ENCODE data around the gene PRPH2.
"Not testable (repeated sequence)": the region's sequence is repeated elsewhere in the genome, so short reads cannot be mapped to it uniquely, and the experiment has no call there.

PRPH2 gene

DNA sequence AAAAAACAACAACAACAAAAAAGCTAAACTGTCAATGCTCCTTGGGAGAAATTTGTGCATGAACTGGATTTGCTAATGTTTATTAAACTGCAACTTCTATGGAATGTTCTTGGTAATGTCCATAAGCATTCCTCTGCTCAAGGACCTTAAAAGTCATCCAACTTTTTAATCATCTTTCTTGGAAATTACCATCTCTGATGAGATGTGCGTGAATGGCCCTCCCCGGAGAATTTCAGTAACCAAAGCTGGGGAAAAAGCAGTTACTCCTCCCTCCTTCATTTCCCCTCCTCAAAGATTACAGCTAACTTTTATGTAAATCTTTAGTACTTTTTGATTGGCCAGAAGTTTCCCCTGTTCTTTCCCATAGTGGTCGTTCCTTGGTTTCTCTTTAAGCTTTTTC lies 18.3 kb upstream of the PRPH2 start:
- DNase-seq, result no peak

GRCh38 chr6:42735976-42736375 lies 13.6 kb upstream of the PRPH2 start:
- no peak for DNase-seq

DNA sequence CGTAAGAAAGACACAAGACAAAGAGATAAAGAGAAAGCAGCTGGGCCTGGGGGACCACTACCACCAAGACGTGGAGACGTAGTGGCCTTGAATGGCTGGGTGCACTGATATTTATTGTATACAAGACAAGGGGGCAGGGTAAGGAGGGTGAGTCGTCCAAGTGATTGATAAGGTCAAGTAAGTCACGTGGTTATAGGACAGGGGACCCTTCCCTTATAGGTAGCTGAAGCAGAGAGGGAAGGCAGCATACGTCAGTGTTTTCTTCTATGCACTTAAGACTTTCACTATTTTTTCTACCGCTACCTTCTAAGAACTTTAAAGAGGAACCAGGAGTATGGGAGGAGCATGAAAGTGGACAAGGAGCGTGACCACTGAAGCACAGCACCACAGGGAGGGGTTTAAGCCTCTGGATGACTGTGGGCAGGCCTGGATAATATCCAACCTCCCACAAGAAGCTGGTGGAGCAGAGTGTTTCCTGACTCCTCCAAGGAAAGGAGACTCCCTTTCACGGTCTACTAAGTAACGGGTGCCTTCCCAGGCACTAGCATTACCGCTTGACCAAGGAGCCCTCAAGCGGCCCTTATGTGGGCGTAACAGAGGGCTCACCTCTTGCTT lies 11.6 kb upstream of the PRPH2 start:
- not testable (repeated sequence) for DNase-seq

GRCh38 chr6:42729731-42730130 lies 7.3 kb upstream of the PRPH2 start:
- no peak for DNase-seq

DNA sequence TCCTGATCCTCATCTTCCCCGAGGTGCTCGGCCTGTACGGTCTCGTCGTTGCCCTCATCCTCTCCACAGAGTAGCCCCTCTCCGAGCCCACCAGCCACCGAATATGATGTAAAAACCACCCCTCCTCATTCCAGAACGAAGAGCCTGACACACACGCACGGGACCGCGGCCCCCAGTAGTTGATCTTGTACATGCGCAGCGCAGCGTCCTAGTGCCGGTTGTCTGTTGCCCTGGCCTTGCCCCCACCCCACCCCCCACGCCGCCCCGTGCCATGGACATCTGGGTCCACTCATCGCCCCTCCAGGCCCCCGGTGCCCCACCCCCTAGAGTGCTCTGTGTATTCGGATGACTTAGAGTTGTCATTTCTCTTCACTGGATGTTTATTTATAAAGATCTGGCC lies 5.2 kb upstream of the PRPH2 start:
- DNase-seq, result no peak

DNA sequence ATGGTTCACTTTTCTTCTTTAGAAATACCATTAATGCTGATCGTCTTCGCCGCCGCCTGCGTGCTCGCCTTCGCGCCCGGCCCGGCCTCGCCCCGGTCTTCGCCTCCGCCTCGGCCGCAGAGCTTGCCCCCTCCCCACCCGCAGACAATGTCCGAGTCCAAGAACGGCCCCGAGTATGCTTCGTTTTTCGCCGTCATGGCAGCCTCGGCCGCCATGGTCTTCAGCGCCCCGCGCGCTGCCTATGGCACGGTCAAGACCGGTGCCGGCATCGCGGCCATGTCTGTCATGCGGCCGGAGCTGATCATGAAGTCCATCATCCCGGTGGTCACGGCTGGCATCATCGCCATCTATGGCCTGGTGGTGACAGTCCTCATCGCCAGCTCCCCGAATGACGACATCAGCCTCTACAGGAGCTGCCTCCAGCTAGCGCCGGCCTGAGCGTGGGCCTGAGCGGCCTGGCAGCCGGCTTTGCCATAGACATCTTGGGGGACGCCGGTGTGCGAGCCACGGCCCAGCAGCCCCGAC lies 4.8 kb upstream of the PRPH2 start:
- no peak for DNase-seq

- DNase-seq, result peak; percentile 90
Observed at GRCh38 chr6:42726485-42727086, 4.2 kb upstream of the PRPH2 start.

DNA sequence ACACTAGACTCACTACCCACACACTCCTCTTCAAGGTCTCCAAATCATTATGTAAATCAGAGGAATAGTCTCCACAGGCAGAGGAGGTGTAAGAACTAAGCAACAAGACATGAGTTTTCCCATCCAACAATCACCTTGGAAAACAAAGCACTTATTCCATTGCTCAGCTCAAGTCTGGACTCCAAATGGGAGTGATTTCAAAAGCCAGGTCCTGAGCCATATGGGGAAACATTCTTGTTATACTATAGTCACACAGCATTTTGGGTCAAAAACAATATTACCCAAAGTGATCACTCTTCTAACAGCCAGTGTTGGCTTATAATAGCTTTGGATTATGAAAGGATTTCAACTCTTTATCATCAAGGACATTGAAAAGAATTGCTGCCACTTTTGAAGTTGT lies 3.6 kb upstream of the PRPH2 start:
- DNase-seq, result no peak

GRCh38 chr6:42724825-42725224 lies 2.4 kb upstream of the PRPH2 start:
- no peak for DNase-seq

- DNase-seq, result peak; percentile 20
Observed at GRCh38 chr6:42720739-42721138, 1.7 kb downstream of the PRPH2 start.

GRCh38 chr6:42715871-42716270 lies 6.5 kb downstream of the PRPH2 start:
- no peak for DNase-seq

DNA sequence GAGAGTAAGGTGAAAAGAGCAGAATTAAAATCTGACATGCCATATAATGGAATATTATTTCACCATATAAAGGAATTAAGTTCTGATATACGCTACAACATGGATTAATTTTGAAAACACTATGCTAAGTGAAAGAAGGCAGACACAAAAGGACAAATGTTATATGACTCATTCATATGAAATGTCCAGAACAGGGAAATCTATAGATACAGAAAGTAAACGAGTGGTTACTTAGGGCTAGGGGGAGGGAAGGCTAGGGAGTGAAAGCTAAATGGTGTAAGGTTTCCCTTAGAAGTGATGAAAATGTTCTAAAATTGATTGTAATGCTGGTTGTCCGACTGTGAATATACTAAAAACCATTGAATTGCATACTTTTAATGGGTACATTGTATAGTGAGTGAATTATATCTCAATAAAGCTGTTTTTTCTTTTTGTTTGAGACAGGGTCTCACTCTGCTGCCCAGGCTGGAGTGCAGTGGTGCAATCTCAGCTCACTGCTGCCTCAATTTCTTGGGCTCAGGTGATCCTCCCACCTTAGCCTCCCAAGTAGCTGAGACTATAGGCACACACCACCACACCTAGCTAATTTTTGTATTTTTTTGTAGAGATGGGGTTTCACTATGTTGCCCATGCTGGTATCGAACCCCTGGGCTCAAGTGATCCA lies 8.2 kb downstream of the PRPH2 start:
- peak; percentile 58 for DNase-seq

GRCh38 chr6:42711930-42712329 lies 10.5 kb downstream of the PRPH2 start:
- no peak for DNase-seq

DNA sequence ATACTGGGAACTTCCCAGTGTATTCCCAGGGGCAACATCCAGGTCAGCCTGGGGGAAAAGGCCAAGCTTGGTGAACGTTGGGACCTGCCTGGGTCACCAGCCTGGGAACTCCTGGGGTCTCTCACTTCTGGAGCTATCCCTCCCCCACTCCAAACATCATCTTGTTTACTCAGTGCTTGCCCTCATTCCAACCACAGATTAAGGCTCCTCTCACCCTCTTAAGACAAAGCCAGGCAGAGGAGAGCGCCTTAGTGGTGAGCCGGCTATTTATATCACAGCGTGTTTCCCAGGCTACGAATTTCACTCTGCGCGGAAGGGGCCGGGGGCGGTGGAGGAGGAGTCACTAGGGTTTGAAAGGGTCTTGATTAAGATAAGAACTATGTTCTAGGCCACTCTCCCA lies 12.1 kb downstream of the PRPH2 start:
- no peak for DNase-seq

- no peak for DNase-seq
Observed at GRCh38 chr6:42709871-42710270, 12.5 kb downstream of the PRPH2 start.

DNA sequence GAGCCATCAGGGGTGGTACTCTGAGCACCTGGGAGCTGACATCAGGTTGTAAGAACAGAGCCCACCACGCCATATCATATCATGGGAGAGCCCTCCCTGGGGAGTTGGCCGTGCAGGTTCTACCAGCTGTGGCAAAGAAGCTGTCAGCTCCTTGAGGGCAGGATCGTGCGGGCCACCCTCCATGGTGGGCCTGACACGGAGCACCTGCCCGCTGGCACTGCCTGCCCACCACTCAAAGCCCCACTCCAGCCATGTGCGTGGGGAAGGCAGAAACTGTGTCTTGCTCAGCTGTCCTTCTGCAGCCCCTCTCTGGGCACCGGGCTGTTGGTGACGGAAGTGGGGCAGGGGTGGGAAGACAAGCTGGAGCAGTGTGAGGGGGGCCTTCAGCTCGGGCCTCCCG lies 14.3 kb downstream of the PRPH2 start:
- DNase-seq, result no peak

GRCh38 chr6:42707595-42707994 lies 14.8 kb downstream of the PRPH2 start:
- no peak for DNase-seq

GRCh38 chr6:42704937-42705374 lies 17.4 kb downstream of the PRPH2 start:
- no peak for DNase-seq

- DNase-seq, result peak; percentile 70
Observed at GRCh38 chr6:42704251-42704936, 18.0 kb downstream of the PRPH2 start.

DNA sequence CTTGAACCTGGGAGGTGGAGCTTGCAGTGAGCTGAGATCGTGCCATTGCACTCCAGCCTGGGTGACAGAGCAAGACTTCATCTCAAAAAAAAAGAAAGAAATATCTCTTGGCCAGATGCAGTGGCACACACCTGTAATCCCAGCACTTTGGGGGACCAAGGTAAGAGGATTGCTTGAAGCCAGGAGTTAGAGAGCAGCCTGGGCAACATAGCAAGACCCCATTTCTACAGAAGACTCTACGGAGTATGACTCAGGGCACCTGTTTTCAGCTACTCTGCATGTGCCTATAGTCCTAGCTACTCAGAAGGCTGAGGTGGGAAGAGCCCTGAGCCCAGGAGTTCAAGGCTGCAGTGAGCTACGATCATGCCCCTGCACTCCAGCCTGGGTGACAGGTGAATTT lies 19.6 kb downstream of the PRPH2 start:
- DNase-seq, result not testable (repeated sequence)

- DNase-seq, result peak; percentile 72
Observed at GRCh38 chr6:42702200-42702599, 20.2 kb downstream of the PRPH2 start.

- DNase-seq, result no peak
Observed at GRCh38 chr6:42698217-42698616, 24.2 kb downstream of the PRPH2 start.

DNA sequence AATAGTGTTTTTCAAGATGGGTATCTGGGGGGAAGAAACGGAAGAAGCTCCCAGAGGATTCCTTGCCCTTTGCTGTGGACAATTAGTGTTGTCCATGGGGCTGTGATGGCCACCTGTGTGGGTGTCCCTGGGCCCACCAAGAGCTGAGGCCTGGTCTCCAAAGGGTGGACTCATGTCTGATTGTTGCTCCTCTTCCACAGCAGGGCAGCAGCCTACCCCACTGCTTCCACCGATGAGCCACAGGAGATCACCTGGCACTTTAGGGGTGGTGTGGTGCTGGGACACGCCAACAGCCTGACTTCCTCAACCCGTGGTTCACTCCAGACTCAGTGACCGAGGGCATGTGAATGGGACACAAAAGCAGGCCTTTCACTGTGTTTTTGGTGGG lies 25.1 kb downstream of the PRPH2 start:
- DNase-seq, result no peak

Measured in fibroblast of skin of abdomen (primary cell).